Anterior cingulate cortex (tissue), 58 donors: Measurements from ENCODE around the gene CYP19A1.
"Not testable (repeated sequence)": the region's sequence is repeated elsewhere in the genome, so short reads cannot be mapped to it uniquely, and the experiment has no call there.

Source experiments
- DNase-seq, 58 donors: peaks; one replicate each; lab custom pipeline; 2025; lab: John Stamatoyannopoulos, UW

Gene CYP19A1

GRCh38 chr15:51267051-51267702 is 71.2 kb downstream of the CYP19A1 start:
- peak in 16 of 58 donors; percentile 6 to 51 (median 25) for DNase-seq

- peak in 15 of 58 donors; percentile 10 to 66 (median 32) for DNase-seq
These were observed 71.7 kb downstream of the CYP19A1 start for GRCh38 chr15:51266656-51267050.

GRCh38 chr15:51265037-51265555 is 73.3 kb downstream of the CYP19A1 start:
- no peak for DNase-seq

GRCh38 chr15:51263726-51264125 is 74.7 kb downstream of the CYP19A1 start:
- DNase-seq, result no peak

GRCh38 chr15:51263116-51263515 is 75.3 kb downstream of the CYP19A1 start:
- peak in 1 of 58 donors; percentile 20 for DNase-seq

- no peak for DNase-seq
These were observed 75.9 kb downstream of the CYP19A1 start for GRCh38 chr15:51262463-51262862.

GRCh38 chr15:51261113-51261512 is 77.3 kb downstream of the CYP19A1 start:
- DNase-seq, result not testable (repeated sequence)

- DNase-seq, result no peak
These were observed 78.2 kb downstream of the CYP19A1 start for GRCh38 chr15:51260202-51260601.

- no peak for DNase-seq
These were observed 82.9 kb downstream of the CYP19A1 start for GRCh38 chr15:51255533-51255932.

- no peak for DNase-seq
These were observed 85.0 kb downstream of the CYP19A1 start for GRCh38 chr15:51253366-51253765.

- DNase-seq, result no peak
These were observed 85.7 kb downstream of the CYP19A1 start for GRCh38 chr15:51252671-51253070.

GRCh38 chr15:51251556-51251955 is 86.8 kb downstream of the CYP19A1 start:
- DNase-seq, result no peak

- no peak for DNase-seq
These were observed 88.0 kb downstream of the CYP19A1 start for GRCh38 chr15:51250217-51251011.

- DNase-seq, result no peak
These were observed 92.8 kb downstream of the CYP19A1 start for GRCh38 chr15:51245628-51246027.

GRCh38 chr15:51244423-51244869 is 94.0 kb downstream of the CYP19A1 start:
- no peak for DNase-seq

- no peak for DNase-seq
These were observed 94.6 kb downstream of the CYP19A1 start for GRCh38 chr15:51243774-51244173.

- no peak for DNase-seq
These were observed 98.3 kb downstream of the CYP19A1 start for GRCh38 chr15:51240066-51240465.

- no peak for DNase-seq
These were observed 100.6 kb downstream of the CYP19A1 start for GRCh38 chr15:51237816-51238215.

GRCh38 chr15:51234176-51234927 is 104.0 kb downstream of the CYP19A1 start:
- DNase-seq, result no peak

- no peak for DNase-seq
These were observed 105.8 kb downstream of the CYP19A1 start for GRCh38 chr15:51232581-51232980.

GRCh38 chr15:51229907-51230330 is 108.5 kb downstream of the CYP19A1 start:
- peak in 7 of 58 donors; percentile 2 to 43 (median 5) for DNase-seq
